Left ventricle myocardium superior (tissue), 1 donor: ENCODE measurements around the gene ZFAND6. TPM values are rescaled to one million over a fixed set of nuclear protein-coding genes. Genes with fewer than 3 reads are reported as not detected.
"Not testable (repeated sequence)": the region's sequence is repeated elsewhere in the genome, so short reads cannot be mapped to it uniquely, and the experiment has no call there.

ENCODE experiments used
- ATAC-seq: fragments of 200-7000 bp; cut with Tn5 transposase; one replicate; pipeline ENCODE4 v1.9.1; 2020; ENCODE audit warnings: mild to moderate bottlenecking, moderate library complexity
- DNase-seq: peaks from one replicate; pipeline ENCODE4 v3.0.0-alpha.2; 2020
- intact Hi-C: fragments of 100-400 bp; cut with micrococcal nuclease; formaldehyde crosslinking; loops from one replicate; pipeline ENCODE4 v1.11.0; 2022
- total RNA-seq: library from RNA; stranded (reverse); fragmentation: NEBNext Ultra II Directional; extraction: Animal tissue kit (Norgen Biotek cat#: 25700); gene quantifications from one replicate; pipeline ENCODE4 v1.2.1, GENCODE V29; 2021
- donor health status: DM: no; HTN: yes; CAD: no; lungs with severe emphysema.

ZFAND6 gene
- total RNA-seq, 1 donor from 2014 or later = 67.6 TPM

DNA sequence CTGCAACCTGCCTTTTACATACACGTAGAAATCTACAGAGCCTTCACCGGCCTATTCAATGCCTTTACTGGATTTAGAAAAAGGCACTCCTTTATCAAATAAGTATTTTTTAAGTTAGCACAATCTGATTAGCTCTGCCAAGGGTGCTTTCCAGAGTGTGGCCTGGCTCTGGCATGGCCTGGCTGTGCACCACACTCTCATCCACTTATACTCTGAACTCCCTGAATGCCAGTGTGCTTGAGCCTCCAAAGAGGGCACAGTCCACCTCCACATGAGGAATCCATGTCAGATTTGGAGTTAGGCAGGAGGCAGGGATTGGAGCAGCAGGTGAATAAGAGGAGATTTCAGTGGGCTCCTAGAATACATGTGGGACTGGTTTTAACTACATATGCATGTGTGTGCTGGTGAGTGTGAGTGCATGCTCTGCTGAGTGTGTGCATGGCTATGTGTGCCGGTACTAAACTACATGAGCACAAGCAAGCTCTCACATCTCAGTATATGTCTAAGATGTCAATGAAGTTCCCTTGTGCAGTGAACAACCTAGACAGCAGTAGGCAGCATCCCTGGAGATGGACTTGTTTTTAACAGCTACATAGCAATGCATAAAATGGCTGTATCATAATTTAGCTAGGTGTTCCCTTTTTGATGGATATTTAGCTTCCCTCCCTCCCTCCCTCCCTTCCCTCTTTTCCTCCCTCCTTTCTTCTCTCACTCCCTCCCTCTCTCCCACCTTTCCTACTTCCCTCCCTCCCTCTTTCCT lies 17.8 kb upstream of the ZFAND6 start:
- ATAC-seq = no peak
- no peak for DNase-seq
- intact Hi-C loops = no loop called here

DNA sequence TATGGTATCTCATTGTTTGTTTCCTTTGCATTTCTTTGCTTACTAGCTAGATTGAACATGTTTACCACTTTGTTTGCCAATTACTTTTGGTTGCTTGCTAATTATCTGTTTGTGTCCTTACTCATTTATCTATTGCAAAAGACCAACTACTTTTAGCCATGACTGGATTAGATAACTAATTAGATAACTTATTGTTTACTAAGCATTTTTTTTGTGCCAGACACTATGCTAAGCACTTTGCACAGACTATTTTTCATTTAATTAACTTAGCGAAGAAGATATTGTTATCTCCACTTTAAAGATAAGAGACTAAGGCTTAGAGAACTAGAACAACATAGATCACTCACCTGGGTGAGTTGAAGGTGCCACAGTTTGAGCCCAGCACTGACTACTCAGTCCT lies 16.9 kb upstream of the ZFAND6 start:
- intact Hi-C loops = no loop called here
- no peak for DNase-seq
- ATAC-seq = no peak

DNA sequence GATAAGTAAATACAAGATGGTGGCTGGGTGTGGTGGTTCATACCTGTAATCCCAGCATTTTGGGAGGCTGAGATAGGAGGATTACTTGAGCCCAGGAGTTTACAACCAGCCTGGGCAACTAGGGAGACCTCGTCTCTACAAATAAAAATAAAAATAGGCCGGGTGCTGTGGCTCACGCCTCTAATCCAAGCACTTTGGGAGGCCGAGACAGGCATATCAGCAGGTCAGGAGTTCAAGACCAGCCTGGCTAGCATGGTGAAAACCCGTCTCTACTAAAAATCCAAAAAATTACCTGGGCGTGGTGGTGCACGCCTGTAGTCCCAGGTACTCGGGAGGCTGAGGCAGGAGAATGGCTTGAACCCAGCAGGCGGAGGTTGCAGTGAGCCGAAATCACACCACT lies 14.3 kb upstream of the ZFAND6 start:
- ATAC-seq, intact Hi-C loops, DNase-seq: not testable (repeated sequence)

DNA sequence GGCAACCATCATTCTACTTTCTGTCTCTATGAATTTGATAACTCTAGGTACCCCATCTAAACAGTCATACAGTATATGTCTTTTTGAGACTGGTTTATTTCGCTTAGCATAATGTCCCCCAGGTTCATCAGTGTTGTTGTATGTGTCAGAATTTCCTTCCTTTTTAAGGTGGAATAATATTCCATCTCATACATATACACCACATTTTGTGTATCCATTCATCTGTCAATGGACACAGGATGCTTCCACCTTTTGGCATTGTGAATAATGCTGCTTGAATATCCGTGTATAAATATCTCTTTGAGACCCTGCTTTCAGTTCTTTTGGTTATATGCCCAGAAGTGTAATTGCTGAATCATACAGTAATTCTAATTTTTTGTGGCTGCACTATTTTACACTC lies 10.4 kb upstream of the ZFAND6 start:
- intact Hi-C loops = no loop called here
- DNase-seq (no peak), ATAC-seq (no peak)

DNA sequence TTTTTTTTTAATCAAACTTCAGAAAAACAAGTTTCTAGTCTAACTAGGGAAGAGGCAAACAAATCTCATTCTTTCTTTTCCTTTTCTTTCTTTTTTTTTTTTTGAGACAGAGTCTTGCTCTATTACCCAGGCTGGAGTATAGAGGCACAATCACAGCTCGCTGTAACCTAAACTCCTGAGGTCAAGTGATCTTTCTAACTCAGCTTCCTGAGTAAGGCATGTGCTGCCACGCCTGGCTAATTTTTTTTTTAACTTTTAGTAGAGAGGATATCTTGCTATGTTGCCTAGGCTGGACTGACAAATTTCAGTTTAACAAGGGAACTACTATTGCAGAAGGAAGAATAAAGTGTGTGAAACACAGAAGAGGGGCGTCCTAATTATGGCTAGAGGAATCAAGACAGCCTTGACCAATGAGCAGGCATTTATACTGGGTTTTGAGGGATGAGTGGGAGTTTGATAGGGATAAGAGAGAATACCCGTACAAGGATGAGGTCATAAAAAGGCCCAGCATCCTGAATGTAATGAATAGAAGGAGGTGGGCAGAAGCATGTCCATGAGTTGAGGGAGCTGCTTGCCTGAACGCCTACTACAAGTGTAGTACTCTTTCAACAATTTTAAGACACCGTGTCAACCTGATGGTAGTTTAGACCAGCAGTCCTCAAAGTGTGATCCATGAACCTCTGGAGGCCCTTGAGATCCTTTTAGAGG lies 6.7 kb upstream of the ZFAND6 start:
- no peak for ATAC-seq
- DNase-seq = no peak
- intact Hi-C loops = no loop called here

DNA sequence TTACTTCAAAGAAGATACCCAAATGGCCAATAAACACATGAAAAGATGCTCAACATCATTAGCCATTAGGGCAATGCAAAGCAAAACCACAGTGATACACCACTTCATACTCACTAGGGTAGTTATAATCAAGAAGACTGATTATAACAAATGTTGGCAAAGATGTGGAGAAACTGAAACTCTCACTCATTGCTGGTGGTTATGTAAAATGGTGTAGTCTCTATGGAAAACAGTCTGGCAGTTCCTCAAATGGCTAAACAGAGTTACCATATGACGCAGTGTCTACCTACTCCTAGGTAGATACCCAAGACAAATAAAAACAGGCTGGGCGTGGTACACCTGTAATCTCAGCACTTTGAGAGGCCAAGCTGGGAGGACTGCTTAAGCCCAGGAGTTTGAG lies 3.5 kb upstream of the ZFAND6 start:
- DNase-seq = no peak
- no peak for ATAC-seq
- intact Hi-C loops = no loop called here

DNA sequence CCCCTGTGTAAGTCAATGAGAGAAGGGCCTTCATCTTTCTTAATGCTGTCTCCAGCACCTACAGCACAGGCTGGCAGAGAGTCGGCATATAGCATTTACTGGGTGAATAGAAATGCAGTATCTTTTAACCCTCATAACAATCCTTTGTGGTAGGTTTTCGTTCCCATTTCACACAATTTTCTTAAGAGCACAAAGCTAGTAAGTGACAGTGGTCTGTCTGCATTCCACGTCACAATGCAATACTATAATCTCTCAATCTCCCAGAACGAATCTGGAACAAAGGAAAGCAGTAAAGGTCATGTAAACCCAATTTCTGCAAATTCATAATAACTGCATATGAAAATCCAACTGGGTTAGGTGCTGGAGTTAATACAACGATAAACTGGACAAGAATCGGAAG lies 1.4 kb upstream of the ZFAND6 start:
- DNase-seq (no peak), ATAC-seq (no peak)
- intact Hi-C loops = no loop called here

DNA sequence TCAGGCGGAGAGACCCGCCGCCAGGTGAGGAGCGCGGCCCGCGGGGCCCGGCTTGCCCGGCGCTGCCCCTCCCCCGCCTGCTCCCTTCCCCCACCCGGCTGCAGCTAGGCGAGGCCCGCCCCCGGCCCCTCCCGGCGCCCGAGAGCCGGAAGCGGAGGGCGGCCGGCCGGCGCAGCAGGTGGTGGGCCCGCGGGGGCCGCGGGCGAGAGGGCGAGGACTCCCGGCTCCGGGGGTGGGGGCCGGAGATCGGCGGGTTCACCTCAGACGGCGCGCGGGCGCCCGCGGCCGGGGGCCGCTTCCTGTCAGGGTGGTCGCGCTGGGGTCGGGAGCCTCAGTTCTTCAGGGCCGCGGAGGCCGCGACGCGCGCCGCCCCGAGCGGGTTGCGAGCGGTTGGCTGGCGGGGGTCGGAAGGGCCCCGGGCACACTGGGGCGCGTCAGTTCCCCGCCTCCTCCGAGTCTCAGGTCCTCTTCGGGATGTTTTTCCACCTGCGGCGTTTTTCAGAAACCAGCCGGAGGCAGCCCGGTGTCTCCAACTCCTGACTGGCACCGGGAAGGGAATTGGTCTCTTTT lies 395 bp downstream of the ZFAND6 start:
- intact Hi-C loops = no loop called here
- DNase-seq = peak; percentile 86
- ATAC-seq = peak; percentile 90

DNA sequence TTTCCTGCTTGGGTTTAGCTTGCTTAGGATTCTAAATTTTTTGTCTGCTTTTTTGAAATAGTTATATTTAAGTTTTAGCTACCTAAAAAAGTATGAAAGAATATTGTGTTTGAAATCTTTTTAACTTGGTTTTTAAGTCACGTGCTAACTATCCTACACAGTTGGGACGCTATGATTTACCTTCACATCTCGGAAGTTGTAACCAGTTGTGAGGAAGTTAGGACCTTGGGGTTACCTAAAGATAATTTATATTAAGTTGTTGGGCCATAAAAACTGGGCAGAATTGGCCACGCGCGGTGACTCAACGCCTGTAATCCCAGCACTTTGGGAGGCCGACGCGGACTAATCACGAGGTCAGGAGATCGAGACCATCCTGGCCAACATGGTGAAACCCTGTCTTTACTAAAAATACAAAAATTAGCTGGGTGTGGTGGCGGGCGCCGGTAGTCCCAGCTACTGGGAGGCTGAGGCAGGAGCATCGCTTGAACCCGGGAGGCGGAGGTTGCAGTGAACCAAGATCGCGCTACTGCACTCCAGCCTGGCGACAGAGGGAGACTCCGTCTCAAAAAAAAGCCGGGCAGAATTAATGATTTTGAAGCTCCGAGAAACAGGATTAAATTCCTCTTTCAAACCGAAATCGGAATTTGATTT lies 1.0 kb downstream of the ZFAND6 start:
- no peak for ATAC-seq
- peak; percentile 35 for DNase-seq
- intact Hi-C loops = no loop called here

DNA sequence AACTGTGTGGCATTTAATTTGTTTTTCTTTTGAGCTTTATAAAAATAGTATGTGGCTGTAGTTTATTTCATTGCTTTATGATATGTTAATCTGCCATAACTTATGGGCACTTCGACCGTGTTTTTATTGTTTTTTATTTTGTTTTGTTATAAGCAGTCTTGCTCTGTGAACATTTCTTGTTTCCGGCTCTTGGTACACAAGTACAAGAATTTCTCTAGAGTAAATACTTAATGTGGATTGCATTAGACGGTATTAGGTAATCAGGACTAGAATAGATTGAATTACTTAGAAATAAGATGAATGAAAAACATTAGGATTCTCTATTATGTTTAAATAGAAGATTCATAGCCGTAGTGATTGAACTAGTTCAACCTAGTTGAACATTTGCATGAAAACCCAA lies 2.1 kb downstream of the ZFAND6 start:
- intact Hi-C loops = no loop called here
- ATAC-seq (no peak), DNase-seq (no peak)

DNA sequence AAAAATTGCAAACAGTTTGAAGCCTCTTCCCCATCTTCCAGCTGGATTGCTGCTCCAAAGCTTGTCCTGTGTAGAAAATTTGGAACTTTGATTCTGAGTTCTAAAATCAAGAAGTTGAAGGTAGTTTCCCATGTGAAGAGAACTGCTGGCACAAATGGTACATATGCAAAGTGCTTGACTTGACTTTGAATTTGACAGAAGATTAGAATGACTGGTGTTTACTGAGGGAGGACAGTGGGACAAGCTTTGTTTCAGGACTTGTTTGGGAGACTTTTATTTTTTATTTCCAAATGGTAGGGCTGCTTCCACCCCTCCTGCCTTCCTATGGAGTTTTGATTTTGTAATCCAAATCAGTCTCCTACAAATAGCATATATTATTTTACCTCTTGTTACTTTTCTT lies 7.4 kb downstream of the ZFAND6 start:
- ATAC-seq = no peak
- no peak for DNase-seq
- intact Hi-C loops = no loop called here

DNA sequence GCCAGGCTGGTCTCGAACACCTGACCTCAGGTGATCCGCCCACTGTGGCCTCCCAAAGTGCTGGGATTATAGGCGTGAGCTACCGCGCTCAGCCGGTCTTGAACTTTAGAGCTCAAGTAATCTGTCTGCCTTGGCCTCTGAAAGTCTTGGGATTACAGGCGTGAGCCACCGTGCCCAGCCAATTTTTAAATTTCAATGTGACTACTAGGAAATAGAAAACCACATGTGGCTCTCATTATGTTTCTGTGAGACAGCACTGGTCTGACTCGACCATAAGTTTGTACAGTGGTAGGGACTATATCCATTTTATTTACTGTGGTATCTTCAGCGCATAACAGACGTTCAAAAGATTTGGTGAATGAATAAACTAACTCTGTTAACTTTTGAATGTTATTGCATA lies 9.1 kb downstream of the ZFAND6 start:
- ATAC-seq = no peak
- intact Hi-C loops = no loop called here
- DNase-seq = no peak

DNA sequence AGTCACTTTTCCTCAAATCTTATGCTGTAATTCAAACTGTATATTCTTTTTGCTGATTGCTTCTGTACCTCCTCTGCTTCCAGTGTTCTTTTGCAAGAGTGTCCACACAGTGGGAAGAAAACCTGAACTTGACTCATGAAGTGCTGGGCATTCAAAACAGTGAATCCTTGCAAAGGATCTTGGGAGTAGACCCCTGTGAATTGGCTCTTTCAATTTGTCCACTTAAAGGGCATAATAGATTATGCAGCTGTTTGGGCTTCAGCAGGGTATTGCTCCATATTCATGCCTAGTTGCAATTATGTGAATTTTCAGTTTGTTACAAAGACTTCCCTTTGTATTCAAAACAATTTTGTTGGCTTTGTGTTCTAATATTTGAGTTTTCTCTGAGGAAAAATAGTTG lies 11.4 kb downstream of the ZFAND6 start:
- intact Hi-C loops = no loop called here

DNA sequence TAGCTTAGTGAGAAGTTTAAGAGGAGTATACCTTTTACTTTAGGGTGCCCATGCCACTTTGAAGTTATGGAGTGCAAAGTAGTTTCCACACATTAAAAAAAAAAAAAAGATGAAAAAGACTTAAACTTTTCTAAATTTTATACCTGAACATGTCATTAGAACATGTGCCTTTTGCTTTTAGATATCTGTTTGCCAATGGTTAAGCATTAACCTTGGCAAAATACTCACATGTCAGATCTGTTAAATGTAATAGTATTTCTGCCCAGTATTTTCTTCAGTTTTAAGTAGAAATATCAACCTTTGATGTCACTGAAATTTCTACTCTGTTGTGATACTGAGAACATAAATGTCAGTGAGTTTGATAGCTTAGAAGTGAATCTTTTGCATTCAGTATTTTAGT lies 12.2 kb downstream of the ZFAND6 start:
- no peak for DNase-seq
- intact Hi-C loops = no loop called here
- no peak for ATAC-seq

More for the DNA sequence above, 11.4 kb downstream of the ZFAND6 start:
- DNase-seq (no peak), ATAC-seq (no peak)

DNA sequence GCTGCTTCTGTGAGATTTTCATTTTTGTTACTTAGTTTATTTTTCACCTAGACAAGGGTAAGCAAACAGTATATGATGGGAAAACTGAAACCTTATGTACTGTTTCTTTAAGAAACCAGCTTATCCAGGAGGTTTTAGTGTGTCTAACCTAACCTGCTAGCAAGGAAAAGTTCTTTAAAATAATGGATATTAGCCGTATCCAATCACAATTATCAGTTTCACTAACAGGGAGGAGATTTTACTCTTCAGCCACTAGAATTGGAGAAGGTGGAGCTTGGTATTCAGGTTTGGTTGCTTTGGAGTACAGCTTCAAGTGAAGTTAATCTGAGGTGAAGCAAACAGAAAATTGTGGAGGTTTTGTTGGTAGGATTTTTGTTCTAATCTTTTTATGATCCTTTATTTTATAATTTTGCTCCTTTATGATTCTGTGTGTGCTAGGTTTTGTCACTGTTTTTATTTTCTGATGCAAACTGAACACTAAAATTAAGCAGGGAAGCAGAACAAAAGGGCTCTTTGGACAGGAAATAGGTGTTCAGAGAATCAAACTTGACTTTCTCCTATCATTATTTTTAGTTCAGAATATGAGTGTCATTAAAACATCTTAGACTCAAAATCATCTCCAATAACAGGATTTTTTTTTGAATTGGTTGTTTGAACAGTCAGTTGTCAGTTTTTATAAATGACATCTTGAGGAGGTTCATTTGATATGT lies 13.0 kb downstream of the ZFAND6 start:
- peak; percentile 97 for ATAC-seq
- no peak for DNase-seq
- intact Hi-C loops = no loop called here

DNA sequence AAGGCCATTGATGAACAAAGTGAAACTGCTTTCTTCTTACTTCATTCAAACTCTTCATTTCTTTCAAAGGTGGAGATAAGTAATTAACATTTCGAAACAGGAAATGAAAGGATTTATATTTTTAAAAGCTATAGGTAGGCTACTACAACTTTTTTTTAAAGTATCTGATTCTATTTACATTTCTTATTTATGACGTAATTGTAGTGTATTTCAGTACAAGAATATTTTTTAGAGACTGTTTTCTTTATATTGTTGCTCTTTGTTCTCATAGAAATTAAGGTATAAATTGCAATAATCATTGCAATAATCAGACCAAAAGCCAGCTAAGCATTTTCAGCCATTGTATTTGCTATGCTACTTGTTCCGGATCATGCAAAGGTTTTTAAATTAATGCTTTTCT lies 13.7 kb downstream of the ZFAND6 start:
- intact Hi-C loops = no loop called here
- no peak for DNase-seq
- ATAC-seq = no peak

DNA sequence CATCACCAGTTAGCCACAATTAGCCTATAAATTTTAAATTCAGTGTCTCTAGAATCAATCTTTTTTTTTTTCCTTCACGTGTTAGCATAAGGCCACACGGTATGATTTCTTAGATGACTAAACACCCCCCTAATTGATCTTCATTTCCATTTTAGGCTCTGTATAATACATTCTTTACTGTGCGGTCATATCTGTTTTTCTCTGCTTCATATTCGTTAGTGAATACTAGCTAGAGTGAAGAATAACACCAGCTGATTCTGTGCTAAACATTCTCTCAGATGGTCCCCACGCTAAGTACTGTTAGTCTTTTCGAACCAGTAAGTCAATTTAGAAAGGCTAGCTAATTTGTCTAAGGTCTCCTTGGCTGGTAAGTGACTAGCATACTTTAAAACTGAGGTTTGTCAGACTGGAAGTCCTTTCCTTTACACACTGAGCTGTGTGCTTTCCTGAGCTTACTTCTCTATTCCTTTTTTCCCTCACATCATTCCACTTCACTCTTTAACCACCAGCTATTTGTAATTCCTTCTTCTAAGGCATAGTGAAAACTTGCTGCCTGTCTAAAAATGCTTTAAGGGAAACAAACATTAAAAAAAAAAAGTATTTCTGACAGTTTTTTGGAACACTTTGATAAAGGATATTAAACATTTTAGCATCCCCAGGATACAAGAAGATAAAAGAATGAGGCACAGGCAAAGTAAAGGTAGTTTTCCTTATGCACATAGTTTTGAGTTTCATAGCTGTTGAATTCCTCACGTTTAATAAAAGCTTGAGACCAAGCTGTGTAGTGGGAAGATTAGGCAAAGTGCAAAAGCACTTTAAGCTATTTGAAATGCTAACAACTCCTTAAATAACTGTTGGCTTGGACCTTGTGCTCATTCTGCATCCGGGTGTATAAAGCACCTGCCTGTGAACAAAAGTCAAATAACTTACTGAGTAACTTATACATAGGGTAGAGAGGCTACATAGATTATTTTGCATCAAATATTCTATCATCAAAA lies 17.1 kb downstream of the ZFAND6 start:
- intact Hi-C loops = no loop called here
- ATAC-seq (peak; percentile 49), DNase-seq (no peak)

DNA sequence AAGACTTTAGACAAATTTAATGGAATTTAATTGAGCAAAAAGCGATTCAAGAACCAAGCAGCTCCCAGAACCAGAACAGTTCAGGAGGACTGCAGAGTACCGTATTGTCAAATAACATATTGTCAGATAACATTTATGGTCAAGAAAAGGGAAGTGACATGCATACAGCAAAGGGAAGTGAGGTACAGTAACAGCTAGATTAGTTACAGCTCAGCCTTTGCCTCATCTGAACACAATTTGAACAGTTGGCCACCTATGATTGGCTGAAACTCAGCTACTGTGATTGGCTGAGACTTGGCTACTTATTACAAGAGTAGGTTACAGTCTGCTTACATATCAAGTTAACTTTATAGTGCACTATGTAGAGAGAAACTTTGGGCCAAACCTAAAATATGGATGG lies 21.9 kb downstream of the ZFAND6 start:
- ATAC-seq (peak; percentile 36), DNase-seq (no peak)
- intact Hi-C loops = no loop called here
